ENCODE results near the gene EIF1AX. TPM values are rescaled to one million over a fixed set of nuclear protein-coding genes. Genes with fewer than 3 reads are reported as not detected.
"Not testable (repeated sequence)": the region's sequence is repeated elsewhere in the genome, so short reads cannot be mapped to it uniquely, and the experiment has no call there.

The EIF1AX gene
- total RNA-seq, 1 experiment from 2014 or later, result 132 TPM

GRCh38 chrX:20129547-20129946, 12.1 kb downstream of the EIF1AX start:
- no peaks in the 10 kb centered on the region for H3K27me3 ChIP-seq (ENCODE audit: insufficient read depth, low read length)
- H3K4me1 ChIP-seq (ENCODE audit: control insufficient read depth in 1 of 2, insufficient read depth in 2 of 2, low read length in 2 of 2), result no peaks in the 10 kb centered on the region
- no peaks in the 10 kb centered on the region for H3K9me3 ChIP-seq (ENCODE audit: control insufficient read depth in 1 of 2, insufficient read depth in 1 of 2, low read depth in 1 of 2, low read length in 2 of 2)
- no peak overlapping the region for H3K4me2 ChIP-seq (ENCODE audit: low read length)
- intact Hi-C loops (cut with micrococcal nuclease), result no loop called here
- H3K9ac ChIP-seq (ENCODE audit: low read length), result no peak overlapping the region
- no peak for TF ChIP-seq ZFX (IDR thresholded peaks at IDR 0.05)
- no peak for TF ChIP-seq EZH2 (IDR thresholded peaks at IDR 0.05)
- TF ChIP-seq SP1 (IDR thresholded peaks at IDR 0.05; ENCODE audit: low read depth), result no peak
- no peak for TF ChIP-seq CTCF (IDR thresholded peaks at IDR 0.05 in 2 of 3, conservative IDR thresholded peaks at IDR 0.05 in 1 of 3; ENCODE audit: borderline replicate concordance in 1 of 3, insufficient read depth in 1 of 3, low read depth in 2 of 3, low read length in 2 of 3)
- no peak overlapping the region for H3K4me3 ChIP-seq (replicated peaks in 1 of 2; ENCODE audit: low read depth in 1 of 2, low read length in 2 of 2)
- no peak overlapping the region for H3K27ac ChIP-seq (ENCODE audit: low read depth, low read length)
- peaks cover 23% of the 10 kb centered on the region for H3K79me2 ChIP-seq (ENCODE audit: insufficient read depth, low read length)
- no peaks in the 10 kb centered on the region for H4K20me1 ChIP-seq (ENCODE audit: insufficient read depth)
- CTCF ChIA-PET, result no interaction called here
- H3K36me3 ChIP-seq (ENCODE audit: control insufficient read depth in 1 of 2, insufficient read depth in 2 of 2, low read length in 2 of 2), result peaks cover 24 to 27% of the 10 kb centered on the region in 2 experiments
- no peak overlapping the region for H2AFZ ChIP-seq (ENCODE audit: low read depth, low read length, poor library complexity, severe bottlenecking)
- POLR2A ChIA-PET, result no interaction called here
- ATAC-seq (no peak), DNase-seq (ENCODE audit: low read depth, low spot score) (no peak)
- no TSS peak for BruUV-seq (replicated peaks)
- H3K9me2 ChIP-seq (ENCODE audit: insufficient read depth), result no peaks in the 10 kb centered on the region
- RAD21 ChIA-PET (ENCODE audit: low non-redundant PET in 1 of 2, low total read pairs in 2 of 2, uncharacterized antibody in 2 of 2, unreplicated experiment in 2 of 2), result no interaction called here

GRCh38 chrX:20128670-20129069, 13.0 kb downstream of the EIF1AX start:
- ChIA-PET RAD21 (ENCODE audit: low non-redundant PET in 1 of 2, low total read pairs in 2 of 2, uncharacterized antibody in 2 of 2, unreplicated experiment in 2 of 2) (no interaction called here), CTCF (interaction anchor here (1.3 kb wide), 1 partner anchor 224 kb away, joined by 3 read pairs; no protein-coding TSS in a partner anchor), POLR2A (no interaction called here)
- ATAC-seq (no peak), DNase-seq (ENCODE audit: low read depth, low spot score) (no peak)
- TF ChIP-seq POLR2A (IDR thresholded peaks at IDR 0.05; ENCODE audit: borderline replicate concordance, extremely low read depth, insufficient read depth, insufficient read length) (no peak), ZFX (IDR thresholded peaks at IDR 0.05) (no peak), JUND (IDR thresholded peaks at IDR 0.05) (no peak), EZH2 (IDR thresholded peaks at IDR 0.05) (no peak), TCF7L2 (IDR thresholded peaks at IDR 0.05; ENCODE audit: borderline replicate concordance, extremely low read depth, insufficient read depth, insufficient read length) (no peak), SRF (IDR thresholded peaks at IDR 0.05; ENCODE audit: low read depth) (no peak), CBX3 (IDR thresholded peaks at IDR 0.05; ENCODE audit: low read depth) (no peak), ZBTB33 (IDR thresholded peaks at IDR 0.05; ENCODE audit: extremely low read depth, insufficient replicate concordance, low read length) (no peak)
- Histone ChIP-seq H3K9me2 (ENCODE audit: insufficient read depth) (no peaks in the 10 kb centered on the region), H3K9ac (ENCODE audit: low read length) (no peak overlapping the region), H3K4me1 (ENCODE audit: control insufficient read depth in 1 of 2, insufficient read depth in 2 of 2, low read length in 2 of 2) (no peaks in the 10 kb centered on the region), H3K4me2 (ENCODE audit: low read length) (no peak overlapping the region), H3K4me3 (replicated peaks in 1 of 2; ENCODE audit: low read depth in 1 of 2, low read length in 2 of 2) (no peak overlapping the region), H4K20me1 (ENCODE audit: insufficient read depth) (no peaks in the 10 kb centered on the region), H3K27ac (ENCODE audit: low read depth, low read length) (no peak overlapping the region), H3K79me2 (ENCODE audit: insufficient read depth, low read length) (peaks cover 19% of the 10 kb centered on the region), H3K36me3 (ENCODE audit: control insufficient read depth in 1 of 2, insufficient read depth in 2 of 2, low read length in 2 of 2) (peaks cover 24 to 26% of the 10 kb centered on the region in 2 experiments), H3K9me3 (ENCODE audit: control insufficient read depth in 1 of 2, insufficient read depth in 1 of 2, low read depth in 1 of 2, low read length in 2 of 2) (no peaks in the 10 kb centered on the region), H2AFZ (ENCODE audit: low read depth, low read length, poor library complexity, severe bottlenecking) (no peak overlapping the region), H3K27me3 (ENCODE audit: insufficient read depth, low read length) (no peaks in the 10 kb centered on the region)
- intact Hi-C loops (cut with micrococcal nuclease), result no loop called here
- BruUV-seq (replicated peaks), result no TSS peak

GRCh38 chrX:20127440-20127839, 14.2 kb downstream of the EIF1AX start:
- intact Hi-C loops (cut with micrococcal nuclease); H3K79me2 ChIP-seq (ENCODE audit: insufficient read depth, low read length); POLR2A ChIA-PET; RAD21 ChIA-PET (ENCODE audit: low non-redundant PET in 1 of 2, low total read pairs in 2 of 2, uncharacterized antibody in 2 of 2, unreplicated experiment in 2 of 2); H3K4me2 ChIP-seq (ENCODE audit: low read length); H2AFZ ChIP-seq (ENCODE audit: low read depth, low read length, poor library complexity, severe bottlenecking); DNase-seq (ENCODE audit: low read depth, low spot score); H4K20me1 ChIP-seq (ENCODE audit: insufficient read depth); H3K9me3 ChIP-seq (ENCODE audit: control insufficient read depth in 1 of 2, insufficient read depth in 1 of 2, low read depth in 1 of 2, low read length in 2 of 2); H3K9me2 ChIP-seq (ENCODE audit: insufficient read depth); H3K27me3 ChIP-seq (ENCODE audit: insufficient read depth, low read length); H3K4me1 ChIP-seq (ENCODE audit: control insufficient read depth in 1 of 2, insufficient read depth in 2 of 2, low read length in 2 of 2); H3K9ac ChIP-seq (ENCODE audit: low read length); H3K27ac ChIP-seq (ENCODE audit: low read depth, low read length); H3K4me3 ChIP-seq (replicated peaks in 1 of 2; ENCODE audit: low read depth in 1 of 2, low read length in 2 of 2): not testable (repeated sequence)
- peaks cover 16 to 19% of the 10 kb centered on the region in 2 experiments; a peak in 3 of 4 replicates for H3K36me3 ChIP-seq (ENCODE audit: control insufficient read depth in 1 of 2, insufficient read depth in 2 of 2, low read length in 2 of 2)
- BruUV-seq (replicated peaks), result TSS peak; percentile 13
- ATAC-seq, result peak; percentile 63
- CTCF ChIA-PET, result interaction anchor here (1.3 kb wide), 1 partner anchor 223 kb away, joined by 3 read pairs; no protein-coding TSS in a partner anchor

Data from HCT116 (cell line).